ENCODE measurements around the gene COL15A1.

The COL15A1 gene

DNA sequence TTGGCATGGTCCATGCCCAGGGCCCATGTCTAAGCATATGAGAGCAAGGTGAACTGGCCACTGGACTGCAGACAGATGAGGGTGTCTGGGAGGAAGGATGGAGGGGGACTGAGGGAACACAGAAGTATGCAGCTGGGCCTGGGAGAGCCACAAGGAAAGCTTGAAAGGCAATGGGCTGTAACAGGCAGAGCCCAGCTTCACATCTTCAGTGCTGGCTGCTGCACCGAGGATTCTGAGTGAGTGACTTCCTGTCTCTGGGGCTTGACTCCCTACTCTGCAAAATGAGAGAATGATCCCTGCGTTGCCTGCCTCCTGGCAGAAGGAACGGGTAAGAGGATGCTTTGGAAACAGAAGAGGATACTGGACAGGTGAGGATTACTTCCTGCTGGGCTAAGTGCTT is 29.0 kb downstream of the COL15A1 start:
- H3K27me3 ChIP-seq (ENCODE audit: insufficient read depth, insufficient read length) = peaks cover 36% of the 10 kb centered on the region
- no peak for DNase-seq (ENCODE audit: low read depth, low spot score)
- H3K9me3 ChIP-seq (ENCODE audit: insufficient read depth, low read length) = no peaks in the 10 kb centered on the region
- no peaks in the 10 kb centered on the region for H3K36me3 ChIP-seq (ENCODE audit: insufficient read depth, insufficient read length, low read length)
- TF ChIP-seq YY1 (IDR thresholded peaks at IDR 0.05; ENCODE audit: insufficient read depth, insufficient read length) (no peak), ZNF274 (IDR thresholded peaks at IDR 0.05; ENCODE audit: low read depth, low read length) (no peak), SUZ12 (IDR thresholded peaks at IDR 0.05; ENCODE audit: extremely low read depth, insufficient read depth, insufficient read length) (no peak)
- peaks cover 32% of the 10 kb centered on the region for H3K4me1 ChIP-seq (ENCODE audit: insufficient read depth, insufficient read length)
- no peak overlapping the region for H3K9ac ChIP-seq (ENCODE audit: insufficient read length, low read depth)
- no peak overlapping the region for H3K4me3 ChIP-seq (ENCODE audit: insufficient read length, low read depth)

GRCh38 chr9:98973171-98973570 is 29.5 kb downstream of the COL15A1 start:
- no peak for DNase-seq (ENCODE audit: low read depth, low spot score)
- TF ChIP-seq ZNF274 (IDR thresholded peaks at IDR 0.05; ENCODE audit: low read depth, low read length) = no peak
- TF ChIP-seq SUZ12 (IDR thresholded peaks at IDR 0.05; ENCODE audit: extremely low read depth, insufficient read depth, insufficient read length) = no peak
- TF ChIP-seq YY1 (IDR thresholded peaks at IDR 0.05; ENCODE audit: insufficient read depth, insufficient read length) = no peak
- H3K36me3 ChIP-seq (ENCODE audit: insufficient read depth, insufficient read length, low read length) = no peaks in the 10 kb centered on the region

GRCh38 chr9:98973576-98973975 is 29.9 kb downstream of the COL15A1 start:
- Histone ChIP-seq H3K27me3 (ENCODE audit: insufficient read depth, insufficient read length) (peaks cover 36% of the 10 kb centered on the region), H3K4me1 (ENCODE audit: insufficient read depth, insufficient read length) (peaks cover 28% of the 10 kb centered on the region), H3K4me3 (ENCODE audit: insufficient read length, low read depth) (no peak overlapping the region), H3K9me3 (ENCODE audit: insufficient read depth, low read length) (no peaks in the 10 kb centered on the region), H3K9ac (ENCODE audit: insufficient read length, low read depth) (no peak overlapping the region), H3K36me3 (ENCODE audit: insufficient read depth, insufficient read length, low read length) (no peaks in the 10 kb centered on the region)
- DNase-seq (ENCODE audit: low read depth, low spot score) = no peak
- no peak for TF ChIP-seq YY1 (IDR thresholded peaks at IDR 0.05; ENCODE audit: insufficient read depth, insufficient read length)
- TF ChIP-seq ZNF274 (IDR thresholded peaks at IDR 0.05; ENCODE audit: low read depth, low read length) = no peak
- no peak for TF ChIP-seq SUZ12 (IDR thresholded peaks at IDR 0.05; ENCODE audit: extremely low read depth, insufficient read depth, insufficient read length)

More at GRCh38 chr9:98973171-98973570, 29.5 kb downstream of the COL15A1 start:
- Histone ChIP-seq H3K4me3 (ENCODE audit: insufficient read length, low read depth) (no peak overlapping the region), H3K9ac (ENCODE audit: insufficient read length, low read depth) (no peak overlapping the region), H3K4me1 (ENCODE audit: insufficient read depth, insufficient read length) (peaks cover 29% of the 10 kb centered on the region), H3K27me3 (ENCODE audit: insufficient read depth, insufficient read length) (peaks cover 36% of the 10 kb centered on the region), H3K9me3 (ENCODE audit: insufficient read depth, low read length) (no peaks in the 10 kb centered on the region)

DNA sequence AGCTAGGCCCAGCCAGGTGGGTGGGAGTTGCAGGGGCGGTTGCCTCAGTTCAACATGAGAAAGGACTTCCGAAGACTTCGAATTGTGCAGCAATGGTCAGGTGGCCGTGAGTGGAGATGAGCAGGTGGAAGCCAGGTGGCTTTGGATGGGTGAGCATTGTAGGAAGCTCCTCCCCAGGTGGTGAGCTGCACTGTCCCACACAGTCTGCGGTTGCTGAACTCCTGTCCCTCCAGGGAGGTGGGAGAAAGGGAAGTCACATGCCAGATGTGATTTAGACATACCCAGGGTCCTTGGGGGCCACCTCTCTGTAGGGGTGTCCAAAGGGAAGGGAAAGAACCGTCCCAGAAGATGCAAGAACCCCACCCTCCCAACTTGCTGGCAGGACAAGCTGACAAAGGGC is 30.4 kb downstream of the COL15A1 start:
- TF ChIP-seq ZNF274 (IDR thresholded peaks at IDR 0.05; ENCODE audit: low read depth, low read length) = no peak
- Histone ChIP-seq H3K9me3 (ENCODE audit: insufficient read depth, low read length) (no peaks in the 10 kb centered on the region), H3K36me3 (ENCODE audit: insufficient read depth, insufficient read length, low read length) (no peaks in the 10 kb centered on the region), H3K27me3 (ENCODE audit: insufficient read depth, insufficient read length) (peaks cover 36% of the 10 kb centered on the region), H3K4me3 (ENCODE audit: insufficient read length, low read depth) (no peak overlapping the region), H3K9ac (ENCODE audit: insufficient read length, low read depth) (no peak overlapping the region), H3K4me1 (ENCODE audit: insufficient read depth, insufficient read length) (peaks cover 28% of the 10 kb centered on the region)
- no peak for DNase-seq (ENCODE audit: low read depth, low spot score)

- TF ChIP-seq SUZ12 (IDR thresholded peaks at IDR 0.05; ENCODE audit: extremely low read depth, insufficient read depth, insufficient read length) = no peak
- peaks cover 36% of the 10 kb centered on the region for H3K27me3 ChIP-seq (ENCODE audit: insufficient read depth, insufficient read length)
- H3K9ac ChIP-seq (ENCODE audit: insufficient read length, low read depth) = no peak overlapping the region
- H3K36me3 ChIP-seq (ENCODE audit: insufficient read depth, insufficient read length, low read length) = no peaks in the 10 kb centered on the region
- H3K4me3 ChIP-seq (ENCODE audit: insufficient read length, low read depth) = no peak overlapping the region
- no peak for DNase-seq (ENCODE audit: low read depth, low spot score)
- H3K4me1 ChIP-seq (ENCODE audit: insufficient read depth, insufficient read length) = peaks cover 24% of the 10 kb centered on the region
- H3K9me3 ChIP-seq (ENCODE audit: insufficient read depth, low read length) = no peaks in the 10 kb centered on the region
Observed at GRCh38 chr9:98974554-98974953, 30.8 kb downstream of the COL15A1 start.

- Histone ChIP-seq H3K27me3 (ENCODE audit: insufficient read depth, insufficient read length) (peaks cover 36% of the 10 kb centered on the region), H3K36me3 (ENCODE audit: insufficient read depth, insufficient read length, low read length) (no peaks in the 10 kb centered on the region), H3K9me3 (ENCODE audit: insufficient read depth, low read length) (no peaks in the 10 kb centered on the region), H3K4me3 (ENCODE audit: insufficient read length, low read depth) (no peak overlapping the region), H3K4me1 (ENCODE audit: insufficient read depth, insufficient read length) (peaks cover 22% of the 10 kb centered on the region), H3K9ac (ENCODE audit: insufficient read length, low read depth) (no peak overlapping the region)
- TF ChIP-seq SUZ12 (IDR thresholded peaks at IDR 0.05; ENCODE audit: extremely low read depth, insufficient read depth, insufficient read length) = no peak
- no peak for TF ChIP-seq YY1 (IDR thresholded peaks at IDR 0.05; ENCODE audit: insufficient read depth, insufficient read length)
- TF ChIP-seq ZNF274 (IDR thresholded peaks at IDR 0.05; ENCODE audit: low read depth, low read length) = no peak
- DNase-seq (ENCODE audit: low read depth, low spot score) = peak; percentile 84
Observed at GRCh38 chr9:98974994-98975712, 31.4 kb downstream of the COL15A1 start.

DNA sequence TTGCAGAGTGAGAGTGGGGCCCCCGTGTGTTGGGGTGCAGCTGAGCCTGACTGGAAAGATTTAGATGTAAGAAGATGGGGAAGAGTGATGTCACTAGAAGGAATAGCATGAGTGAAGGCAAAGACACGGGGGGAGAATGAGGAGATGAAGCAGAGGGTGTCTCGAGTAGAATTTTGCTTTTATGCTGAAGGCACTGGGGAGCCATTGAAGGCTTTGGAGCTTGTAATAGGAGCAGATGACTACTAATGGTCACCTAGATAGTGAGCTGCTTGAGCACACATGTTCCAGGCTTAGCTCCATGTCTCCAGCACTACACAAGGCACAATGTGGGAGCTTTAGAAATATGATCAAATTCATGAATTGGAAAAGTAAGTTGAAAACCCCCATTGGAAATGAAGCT is 32.1 kb downstream of the COL15A1 start:
- DNase-seq (ENCODE audit: low read depth, low spot score) = no peak
- Histone ChIP-seq H3K4me1 (ENCODE audit: insufficient read depth, insufficient read length) (peaks cover 22% of the 10 kb centered on the region), H3K9me3 (ENCODE audit: insufficient read depth, low read length) (no peaks in the 10 kb centered on the region), H3K36me3 (ENCODE audit: insufficient read depth, insufficient read length, low read length) (no peaks in the 10 kb centered on the region), H3K4me3 (ENCODE audit: insufficient read length, low read depth) (no peak overlapping the region), H3K27me3 (ENCODE audit: insufficient read depth, insufficient read length) (peaks cover 36% of the 10 kb centered on the region), H3K9ac (ENCODE audit: insufficient read length, low read depth) (no peak overlapping the region)
- TF ChIP-seq YY1 (IDR thresholded peaks at IDR 0.05; ENCODE audit: insufficient read depth, insufficient read length) (no peak), ZNF274 (IDR thresholded peaks at IDR 0.05; ENCODE audit: low read depth, low read length) (no peak), SUZ12 (IDR thresholded peaks at IDR 0.05; ENCODE audit: extremely low read depth, insufficient read depth, insufficient read length) (no peak)
